ENCODE results near the gene POTEF.
"Not testable (repeated sequence)": the region's sequence is repeated elsewhere in the genome, so short reads cannot be mapped to it uniquely, and the experiment has no call there.

POTEF gene

DNA sequence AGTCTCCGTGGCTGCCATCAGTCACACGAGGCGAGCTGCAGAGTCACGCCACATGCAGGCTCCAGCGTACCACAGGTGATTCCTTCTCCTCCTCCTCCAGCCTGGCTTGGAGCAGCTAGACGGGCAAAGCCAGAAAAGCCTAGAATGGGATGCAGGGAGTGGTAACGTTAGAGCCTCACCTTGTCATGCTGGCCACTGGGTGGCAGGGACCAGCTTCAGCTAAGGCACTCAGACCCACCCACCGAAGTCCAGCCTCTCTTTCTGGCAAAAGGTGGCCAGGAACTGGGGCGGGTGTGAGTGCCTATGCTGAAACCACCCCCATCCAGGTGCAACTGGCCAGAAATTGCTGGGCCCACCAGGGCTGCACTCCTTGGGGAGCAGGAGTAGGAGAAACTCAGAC is 1.3 kb downstream of the POTEF start:
- DNase-seq, result not testable (repeated sequence)

- not testable (repeated sequence) for DNase-seq
Observed at GRCh38 chr2:130120924-130121323, 8.1 kb downstream of the POTEF start.

- not testable (repeated sequence) for DNase-seq
Observed at GRCh38 chr2:130102597-130103363, 26.2 kb downstream of the POTEF start.

GRCh38 chr2:130062645-130063044 is 66.4 kb downstream of the POTEF start:
- DNase-seq, result not testable (repeated sequence)

DNA sequence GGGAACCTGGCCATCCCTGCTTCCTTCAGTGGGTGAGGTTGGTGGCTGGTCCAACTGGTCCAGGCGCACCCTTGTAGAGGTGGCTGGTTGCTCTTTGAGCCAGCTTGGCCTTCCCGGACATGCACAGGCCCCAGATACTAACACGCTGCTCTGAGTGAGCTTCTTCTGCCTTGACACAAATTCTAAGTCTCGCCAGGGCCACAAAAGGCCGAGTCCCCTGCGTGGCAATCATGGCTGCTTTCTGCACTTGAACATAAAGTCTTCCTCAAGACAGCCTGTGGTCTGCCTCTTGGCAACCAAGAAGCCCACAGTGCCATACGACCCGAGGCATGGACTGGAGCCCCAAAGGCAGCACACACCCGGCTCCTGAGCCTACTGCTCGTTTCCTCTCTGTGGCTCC is 69.0 kb downstream of the POTEF start:
- DNase-seq, result not testable (repeated sequence)

GRCh38 chr2:130056336-130056735 is 72.7 kb downstream of the POTEF start:
- DNase-seq, result not testable (repeated sequence)

DNA sequence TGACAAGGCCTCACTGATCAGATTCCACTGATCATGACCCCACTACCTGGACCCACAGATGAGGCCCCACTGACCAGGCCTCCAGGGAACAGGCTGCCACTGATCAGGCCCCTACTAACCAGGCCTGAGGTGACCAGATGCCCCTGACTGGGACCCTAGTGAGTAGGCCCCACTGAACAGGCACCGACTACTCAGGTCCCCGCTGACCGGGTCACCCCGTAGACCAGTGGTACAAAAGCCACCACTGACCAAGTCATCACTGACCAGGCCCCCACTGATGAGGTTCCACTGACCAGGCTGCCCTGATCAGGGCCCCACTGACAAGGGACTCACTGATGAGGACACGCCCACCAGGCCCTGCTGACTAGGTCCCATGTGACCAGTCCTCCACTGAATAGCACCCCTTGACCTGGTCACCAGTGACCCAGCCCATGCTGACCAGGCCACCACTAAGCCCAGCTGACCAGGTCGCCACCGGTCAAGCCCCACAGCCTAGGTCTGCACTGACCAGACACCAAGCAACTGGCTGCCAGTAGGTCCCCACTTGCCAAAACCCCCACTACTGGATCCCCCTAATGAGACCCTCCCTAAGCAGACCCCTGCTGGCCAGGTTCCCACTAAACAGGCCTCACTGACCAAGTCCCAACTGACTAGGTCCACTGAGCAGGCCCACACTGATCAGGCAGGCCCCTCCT is 75.7 kb downstream of the POTEF start:
- DNase-seq, result not testable (repeated sequence)

GRCh38 chr2:130052376-130052775 is 76.6 kb downstream of the POTEF start:
- DNase-seq, result not testable (repeated sequence)

DNA sequence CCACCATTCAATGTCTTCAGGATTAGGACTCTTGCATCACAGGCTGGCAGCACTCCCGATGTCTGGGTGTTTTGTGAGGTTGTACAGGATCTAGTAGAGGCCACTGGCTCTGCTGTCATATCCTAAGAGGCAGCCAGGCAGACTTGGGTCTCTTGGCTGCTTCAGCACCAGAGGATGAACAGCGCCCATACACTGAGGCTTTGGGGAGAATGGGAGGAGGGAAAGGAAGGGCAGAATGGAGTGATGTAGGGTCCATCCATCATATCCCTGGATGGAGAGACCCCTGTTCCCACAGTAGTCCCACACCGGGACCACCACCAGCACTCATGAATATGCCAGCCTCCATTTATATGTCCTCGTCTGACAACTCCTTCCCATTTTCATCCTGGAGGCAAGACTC is 80.6 kb downstream of the POTEF start:
- DNase-seq, result not testable (repeated sequence)

DNA sequence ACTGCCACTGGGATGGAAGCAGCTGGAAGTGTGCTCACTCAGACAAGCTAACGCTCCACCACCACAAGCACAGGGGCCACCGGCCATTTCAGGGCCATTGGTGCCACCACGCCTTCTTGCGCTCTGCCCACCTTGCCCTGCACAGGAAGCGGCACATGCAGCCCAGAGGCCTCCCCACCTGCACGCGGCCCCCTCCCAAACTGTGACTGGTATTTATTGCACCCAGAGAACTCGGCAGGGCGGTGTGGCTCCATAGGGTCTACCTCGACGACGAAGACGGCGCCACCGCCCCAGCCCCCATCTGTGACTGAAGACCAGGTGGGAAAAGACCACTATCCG is 90.8 kb downstream of the POTEF start:
- not testable (repeated sequence) for DNase-seq

DNA sequence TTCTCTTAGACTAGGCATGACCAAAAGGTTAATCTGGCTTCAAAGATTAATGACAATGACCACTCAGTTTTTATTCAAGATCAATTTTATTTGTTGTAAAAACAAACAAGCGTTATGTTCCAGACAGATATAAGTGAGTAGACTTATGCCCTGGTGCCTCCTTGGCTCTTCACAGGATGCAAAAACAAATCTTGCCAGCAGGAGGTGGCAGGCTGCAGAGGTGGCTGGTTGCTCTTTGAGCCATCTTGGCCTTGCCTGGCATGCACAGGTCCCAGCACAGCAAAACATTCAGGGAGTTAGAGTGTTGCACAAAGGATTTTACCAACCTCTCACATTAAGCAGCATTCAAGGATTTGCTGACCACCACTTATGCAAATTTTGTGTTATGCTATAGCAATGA is 103.1 kb downstream of the POTEF start:
- DNase-seq, result not testable (repeated sequence)

Data from activated gamma-delta T cell (primary cell).